SH-SY5Y (cell line): ENCODE results near the gene JAG1.

Experiments used
- GATA2 ChIP-seq: IDR thresholded peaks from 2 replicates; pipeline ENCODE4 v1.6.1; 2011; ENCODE audit warnings: mild to moderate bottlenecking, low read depth, low read length
- GATA3 ChIP-seq: IDR thresholded peaks from 2 replicates; pipeline ENCODE4 v1.6.1; 2011; ENCODE audit warnings: low read depth, mild to moderate bottlenecking, low read length, moderate library complexity

GRCh38 chr20:10647909-10648308 lies 25.9 kb downstream of the JAG1 start:
- TF ChIP-seq GATA2 (no peak), GATA3 (no peak)
